ENCODE measurements around the gene CMPK1.

DNA sequence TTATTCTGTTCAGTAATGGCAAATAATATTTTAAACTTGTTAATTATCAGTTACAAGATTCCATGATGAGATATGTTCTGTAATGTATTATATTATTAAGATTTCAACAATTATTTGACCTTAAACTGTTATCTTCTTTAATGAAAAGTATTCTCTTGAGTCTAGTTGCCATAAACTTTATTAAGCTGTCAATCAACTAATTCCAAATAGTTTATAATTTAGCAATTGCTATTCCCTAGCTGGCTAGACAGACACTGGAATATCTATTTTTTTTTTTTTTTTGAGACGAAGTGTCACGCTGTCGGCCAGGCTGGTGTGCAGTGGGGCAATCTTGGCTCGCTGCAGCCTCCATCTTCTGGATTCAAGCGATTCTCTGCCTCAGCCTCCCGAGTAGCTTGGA, 3.8 kb downstream of the CMPK1 start:
- TF ChIP-seq, protein P1, sequence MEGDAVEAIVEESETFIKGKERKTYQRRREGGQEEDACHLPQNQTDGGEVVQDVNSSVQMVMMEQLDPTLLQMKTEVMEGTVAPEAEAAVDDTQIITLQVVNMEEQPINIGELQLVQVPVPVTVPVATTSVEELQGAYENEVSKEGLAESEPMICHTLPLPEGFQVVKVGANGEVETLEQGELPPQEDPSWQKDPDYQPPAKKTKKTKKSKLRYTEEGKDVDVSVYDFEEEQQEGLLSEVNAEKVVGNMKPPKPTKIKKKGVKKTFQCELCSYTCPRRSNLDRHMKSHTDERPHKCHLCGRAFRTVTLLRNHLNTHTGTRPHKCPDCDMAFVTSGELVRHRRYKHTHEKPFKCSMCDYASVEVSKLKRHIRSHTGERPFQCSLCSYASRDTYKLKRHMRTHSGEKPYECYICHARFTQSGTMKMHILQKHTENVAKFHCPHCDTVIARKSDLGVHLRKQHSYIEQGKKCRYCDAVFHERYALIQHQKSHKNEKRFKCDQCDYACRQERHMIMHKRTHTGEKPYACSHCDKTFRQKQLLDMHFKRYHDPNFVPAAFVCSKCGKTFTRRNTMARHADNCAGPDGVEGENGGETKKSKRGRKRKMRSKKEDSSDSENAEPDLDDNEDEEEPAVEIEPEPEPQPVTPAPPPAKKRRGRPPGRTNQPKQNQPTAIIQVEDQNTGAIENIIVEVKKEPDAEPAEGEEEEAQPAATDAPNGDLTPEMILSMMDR (conservative IDR thresholded peaks at IDR 0.05; ENCODE audit: low read length), result no peak
- TF ChIP-seq EZH2phosphoT487 (IDR thresholded peaks at IDR 0.05; ENCODE audit: borderline replicate concordance), result no peak

Measured in Loucy (cell line).